Activated T-helper 1 cell treated with Interleukin-2 at 50 U/mL for 16 hours (primary cell): ENCODE measurements around the gene ETDB.
"Not testable (repeated sequence)": the region's sequence is repeated elsewhere in the genome, so short reads cannot be mapped to it uniquely, and the experiment has no call there.

ENCODE experiments used
- DNase-seq: peaks from one replicate; pipeline ENCODE4 v3.0.0-alpha.2; 2020; ENCODE audit warnings: low read depth

ETDB gene

DNA sequence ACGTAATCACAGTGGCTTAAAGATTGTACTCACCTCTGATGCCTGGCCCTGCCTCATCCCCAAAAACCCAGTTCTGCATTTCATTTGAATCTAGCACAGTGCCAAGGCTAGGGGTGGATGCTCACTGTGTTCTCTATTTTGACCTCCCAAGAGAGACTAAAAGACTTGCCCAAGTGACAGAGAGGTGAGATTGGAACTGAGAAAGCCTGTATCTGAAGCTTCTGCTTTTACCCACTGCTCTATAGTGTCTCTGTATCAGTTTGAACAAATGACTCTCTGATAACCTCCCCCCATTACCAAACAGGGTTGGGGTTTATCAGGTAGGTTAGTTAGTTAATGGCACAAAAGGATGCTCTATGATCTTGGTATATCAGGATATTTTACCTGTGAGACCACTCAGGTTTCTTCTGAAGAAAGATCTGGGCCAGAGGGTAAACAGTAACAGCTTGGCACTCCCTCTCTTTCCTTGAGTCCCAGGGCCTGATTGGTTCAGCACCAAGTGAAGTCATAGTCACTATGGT lies at the start of gene ETDB:
TSS of gene ETDB (minus strand) at position 471 of the 521 bp plus-strand sequence. CDS start 1,265 bp downstream, outside the sequence.
- DNase-seq = not testable (repeated sequence)

DNA sequence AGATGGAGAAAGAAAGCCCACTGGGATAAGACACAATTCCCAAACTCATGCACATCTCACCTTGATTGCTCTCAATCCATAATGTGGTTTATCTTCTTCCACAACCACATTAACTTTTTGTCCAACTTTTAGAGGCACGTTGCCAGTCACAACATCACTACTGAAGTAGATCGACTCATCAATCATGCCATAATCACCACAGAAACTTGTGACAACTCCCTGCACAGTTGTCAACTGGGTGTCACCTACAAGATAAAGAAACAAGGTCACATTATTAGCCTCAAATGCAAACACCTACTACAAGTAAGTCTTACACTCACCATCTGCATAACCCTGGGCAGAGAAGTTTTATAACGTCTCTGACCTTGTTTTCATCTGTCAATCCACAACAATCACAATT lies 49.2 kb upstream of the ETDB start:
- not testable (repeated sequence) for DNase-seq

DNA sequence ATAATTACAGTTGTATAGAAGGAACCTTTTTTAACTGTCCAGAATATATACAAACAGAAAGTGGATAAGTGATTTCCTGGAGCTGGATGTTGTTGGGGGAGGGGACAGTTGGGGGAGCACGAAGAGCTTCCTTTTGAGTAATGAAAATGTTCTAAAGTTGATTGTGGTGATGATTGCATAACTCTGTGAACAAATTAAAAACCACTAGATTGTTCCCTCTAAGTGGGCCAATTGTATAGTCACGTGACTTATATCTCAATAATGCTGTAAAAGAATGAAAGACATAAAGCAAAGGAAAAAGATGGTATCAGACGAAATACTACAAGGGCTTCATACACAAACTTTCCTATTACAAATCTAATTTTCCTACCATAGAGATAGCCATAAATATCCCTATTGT lies 48.2 kb upstream of the ETDB start:
- DNase-seq = no peak

DNA sequence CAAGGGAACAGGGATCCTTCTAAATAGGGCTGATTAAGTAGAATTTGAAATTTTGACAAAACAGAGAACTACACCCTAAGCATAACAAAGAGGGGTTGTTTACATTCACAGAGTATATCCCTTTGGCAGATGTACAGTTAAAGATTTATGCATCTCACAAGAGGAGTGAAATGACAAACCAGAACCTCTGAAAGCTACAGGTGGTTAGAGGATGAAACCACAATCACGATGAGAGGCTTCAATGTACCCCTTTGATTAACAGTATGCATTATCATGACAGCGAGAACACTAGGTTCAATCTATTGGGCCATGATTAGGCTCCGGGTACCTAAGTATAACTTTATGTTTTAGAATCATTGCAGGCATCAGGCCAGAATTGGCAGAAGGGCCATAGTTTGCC lies 34.4 kb upstream of the ETDB start:
- DNase-seq = not testable (repeated sequence)

DNA sequence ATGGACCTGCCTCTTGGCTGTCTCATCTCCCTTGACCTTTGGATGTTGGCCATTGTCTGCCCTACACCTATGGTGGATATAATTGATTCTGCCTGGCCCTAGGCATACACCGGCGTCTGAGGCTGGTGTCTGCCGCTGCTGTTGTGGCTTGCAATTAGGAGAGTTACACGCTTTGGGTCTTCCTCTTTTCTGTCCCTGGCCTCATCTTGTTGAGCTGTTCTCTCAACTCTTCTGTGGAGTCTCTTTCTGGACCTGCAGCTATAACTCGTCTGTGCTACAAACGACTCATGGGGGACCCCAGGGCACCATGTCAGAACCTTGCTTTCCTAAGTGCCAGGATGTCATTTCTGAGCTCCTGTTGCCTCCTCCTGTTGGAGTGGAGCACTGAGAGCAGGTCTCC lies 5.8 kb upstream of the ETDB start:
- DNase-seq = not testable (repeated sequence)

DNA sequence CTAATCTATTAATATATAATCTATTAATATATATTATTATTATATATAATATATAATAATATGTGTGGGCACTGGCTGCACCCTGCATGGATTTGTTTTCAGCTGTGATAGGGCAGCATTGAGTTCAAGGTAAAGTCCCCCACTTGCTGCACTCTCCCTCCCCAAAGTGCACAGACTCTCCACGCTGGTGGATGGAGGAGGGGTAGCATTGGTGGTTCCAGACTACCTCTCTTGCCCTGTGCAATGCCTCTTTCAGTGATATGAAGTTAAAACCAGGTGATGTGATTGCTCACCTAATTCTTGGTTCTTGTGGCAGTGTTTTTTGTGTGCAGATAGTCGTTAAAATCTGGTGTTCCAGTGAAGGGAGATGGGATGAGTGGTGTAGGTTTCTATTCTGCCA lies 4.3 kb downstream of the ETDB start:
- not testable (repeated sequence) for DNase-seq

DNA sequence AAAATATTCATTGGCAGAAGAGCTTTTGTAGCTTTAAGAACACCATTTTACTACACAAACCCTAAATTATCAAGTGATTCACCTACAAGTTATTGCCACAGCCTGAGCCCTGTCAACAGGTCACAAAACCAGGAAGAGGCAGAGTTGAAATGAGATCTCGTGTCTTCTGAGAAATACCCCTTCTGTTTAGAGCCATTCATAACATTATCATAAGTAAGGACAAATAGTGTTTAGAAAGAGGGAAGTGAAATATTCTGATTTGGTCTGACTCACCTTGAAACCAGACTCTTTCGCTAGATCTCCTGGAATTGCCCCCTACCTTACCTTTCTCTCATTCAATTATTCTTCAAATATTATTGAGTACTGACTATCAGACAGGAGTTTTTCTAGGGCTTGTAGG lies 5.9 kb downstream of the ETDB start:
- DNase-seq = no peak

DNA sequence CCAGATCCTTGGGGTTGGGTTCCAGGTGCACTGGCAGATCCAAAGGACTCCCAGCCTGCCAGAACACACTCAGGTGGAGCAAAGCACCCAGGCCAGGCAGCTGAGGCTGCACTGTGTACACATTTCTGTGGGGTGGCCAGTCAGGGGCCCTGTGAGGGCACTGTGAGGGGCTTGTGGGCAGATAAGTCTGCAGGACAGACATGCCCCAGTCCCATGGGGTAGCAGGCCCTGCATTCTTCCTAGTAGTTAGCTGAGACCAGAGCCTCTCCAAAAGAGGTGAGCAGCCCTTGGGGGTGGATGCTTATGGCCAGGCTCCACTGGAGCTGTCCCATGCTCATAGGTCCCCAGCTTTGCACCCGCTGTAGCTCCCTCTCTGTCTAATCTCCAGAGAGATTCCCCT lies 7.6 kb downstream of the ETDB start:
- DNase-seq = no peak

DNA sequence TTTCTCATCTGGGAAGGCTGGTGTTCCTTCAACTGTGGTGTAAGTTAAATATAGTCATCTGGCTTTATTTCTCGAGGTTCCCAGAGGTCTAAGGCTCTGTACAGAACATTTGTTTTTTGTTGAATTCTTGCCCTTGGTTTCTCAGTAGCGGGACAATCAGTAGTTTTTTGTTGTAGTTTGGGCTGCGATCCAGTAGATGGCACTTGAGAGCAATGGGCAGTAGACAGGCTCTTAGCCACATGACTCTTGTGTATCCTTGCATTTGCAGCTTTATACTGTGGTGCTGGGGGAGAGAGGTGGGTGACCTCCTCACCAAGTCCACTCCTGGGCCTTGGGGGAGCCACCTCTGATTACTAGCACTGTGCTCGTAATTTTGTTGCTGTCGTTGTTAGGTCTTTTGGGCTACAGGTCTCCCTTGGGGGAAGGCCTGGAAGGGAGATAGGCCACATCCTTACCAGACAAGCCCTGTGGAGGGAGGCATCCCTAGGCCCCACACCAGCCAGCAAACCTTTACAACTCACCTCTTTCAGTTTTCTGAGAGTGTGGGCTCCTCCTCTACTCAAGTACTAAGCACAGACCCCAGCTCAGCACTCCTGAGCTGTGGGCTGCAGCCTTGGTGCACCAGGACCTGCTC lies 8.1 kb downstream of the ETDB start:
- no peak for DNase-seq

DNA sequence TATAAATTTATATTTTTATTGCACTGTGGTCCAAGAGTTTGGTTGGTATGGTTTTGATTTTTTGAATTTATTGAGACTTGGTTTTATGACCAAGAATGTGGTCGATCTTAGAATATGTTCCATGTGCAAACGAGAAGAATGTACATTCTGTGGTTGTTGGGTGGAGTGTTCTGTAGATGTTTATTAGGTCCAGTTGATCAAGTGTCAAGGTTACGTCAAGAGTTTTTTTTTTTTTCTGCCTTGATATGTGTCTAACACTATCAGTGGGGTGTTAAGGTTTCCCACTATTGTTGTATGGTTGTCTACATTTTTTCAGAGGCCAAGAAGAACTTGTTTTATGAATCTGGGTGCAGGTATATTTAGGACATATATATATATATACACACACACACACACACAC lies 10.8 kb downstream of the ETDB start:
- DNase-seq = no peak

DNA sequence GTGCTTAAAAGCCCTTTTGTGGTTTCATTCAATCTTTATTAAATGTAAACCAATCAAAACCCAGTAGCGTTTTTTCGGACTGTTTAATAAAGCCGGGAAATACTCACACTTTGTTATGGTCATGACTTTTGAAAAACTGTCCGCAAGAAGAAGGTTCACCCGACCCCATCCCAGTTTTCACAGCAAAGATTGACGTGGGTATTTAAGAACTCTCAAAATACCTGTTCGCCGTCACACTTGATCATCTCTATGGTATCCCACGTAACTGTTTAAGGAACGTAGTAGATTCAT lies 20.9 kb downstream of the ETDB start:
- DNase-seq = no peak

DNA sequence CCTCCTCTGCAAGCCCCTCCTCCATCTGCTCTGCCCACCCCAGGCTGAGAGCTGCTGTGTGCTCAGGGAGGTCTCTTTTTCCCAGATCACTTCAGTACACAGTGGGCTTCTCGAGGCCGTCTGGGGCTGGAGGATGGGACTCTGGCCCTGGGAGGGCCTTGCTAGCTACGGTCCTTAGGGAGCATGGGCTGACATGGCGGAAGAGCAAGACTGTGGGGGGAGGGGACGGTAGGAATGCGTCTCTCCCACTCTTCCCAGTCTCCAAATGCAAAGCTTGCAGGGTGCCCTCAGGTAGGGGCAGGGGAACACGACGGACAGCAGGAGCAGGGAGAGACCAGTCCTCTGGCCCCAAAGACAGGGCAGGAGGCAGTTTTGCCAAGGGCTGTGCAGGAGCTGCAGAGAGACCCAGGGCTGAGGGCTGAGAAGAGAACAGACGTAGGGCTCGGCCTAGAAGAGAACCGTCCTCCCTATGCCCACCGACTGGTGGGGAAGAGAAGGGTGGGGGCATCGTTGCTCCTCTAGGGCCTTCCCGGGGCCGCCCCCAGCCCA lies 23.1 kb downstream of the ETDB start:
- DNase-seq = not testable (repeated sequence)

DNA sequence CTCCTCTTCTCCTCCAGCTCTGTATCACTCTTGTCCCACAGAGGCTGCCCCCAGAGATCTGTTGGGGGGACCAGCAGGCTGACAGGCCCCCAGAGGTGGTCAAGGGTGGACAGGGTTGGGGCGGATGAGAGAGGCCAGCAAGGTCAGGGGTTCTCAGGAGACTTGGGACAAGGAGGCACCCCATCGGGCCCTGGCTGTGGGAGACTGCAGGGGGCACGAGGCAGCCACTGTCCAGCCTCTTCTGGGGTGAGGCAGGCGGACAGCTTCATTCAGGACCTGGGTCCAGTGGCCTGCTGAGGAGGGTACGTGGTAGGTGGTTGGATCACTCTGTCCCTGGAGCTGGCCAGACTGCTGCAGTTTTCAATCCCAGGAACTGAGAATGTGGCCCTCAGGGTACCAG lies 24.6 kb downstream of the ETDB start:
- no peak for DNase-seq

DNA sequence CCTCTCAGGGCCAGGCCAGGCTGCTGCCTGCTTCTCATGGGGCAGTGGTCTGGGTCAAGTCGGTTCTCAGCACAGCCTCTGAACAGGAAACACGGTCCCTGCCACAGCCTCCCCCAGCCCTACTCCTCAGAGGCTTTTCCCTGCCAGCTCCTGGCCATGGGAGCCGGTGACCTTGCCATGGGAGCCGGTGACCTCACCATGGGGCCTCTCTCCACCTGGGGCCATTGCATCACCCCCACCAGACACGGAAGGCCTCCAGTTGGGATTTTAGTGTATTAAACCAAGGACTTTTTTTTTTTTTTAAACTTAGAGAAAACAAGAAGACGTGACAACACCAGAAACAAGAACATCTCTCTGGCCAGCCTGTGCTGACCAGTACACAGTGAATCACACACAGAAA lies 25.6 kb downstream of the ETDB start:
- no peak for DNase-seq

DNA sequence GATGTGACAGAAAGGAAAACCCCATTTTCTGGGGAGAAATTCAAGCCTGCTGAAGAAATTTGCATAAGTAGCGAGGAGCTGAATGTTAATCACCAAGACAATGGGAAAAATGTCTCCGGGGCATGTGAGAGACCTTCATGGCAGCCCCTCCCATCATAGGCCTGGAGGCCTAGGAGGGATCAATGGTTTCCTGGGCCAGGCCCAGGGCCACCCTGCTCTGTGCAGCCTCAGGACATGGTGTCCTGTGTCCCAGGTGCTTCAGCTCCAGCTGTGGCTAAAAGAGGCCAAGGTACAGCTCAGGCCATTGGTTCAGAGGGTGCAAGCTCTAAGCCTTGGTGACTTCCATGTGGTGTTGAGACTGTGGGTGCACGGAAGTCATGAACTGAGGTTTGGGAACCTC lies 31.2 kb downstream of the ETDB start:
- DNase-seq = no peak

DNA sequence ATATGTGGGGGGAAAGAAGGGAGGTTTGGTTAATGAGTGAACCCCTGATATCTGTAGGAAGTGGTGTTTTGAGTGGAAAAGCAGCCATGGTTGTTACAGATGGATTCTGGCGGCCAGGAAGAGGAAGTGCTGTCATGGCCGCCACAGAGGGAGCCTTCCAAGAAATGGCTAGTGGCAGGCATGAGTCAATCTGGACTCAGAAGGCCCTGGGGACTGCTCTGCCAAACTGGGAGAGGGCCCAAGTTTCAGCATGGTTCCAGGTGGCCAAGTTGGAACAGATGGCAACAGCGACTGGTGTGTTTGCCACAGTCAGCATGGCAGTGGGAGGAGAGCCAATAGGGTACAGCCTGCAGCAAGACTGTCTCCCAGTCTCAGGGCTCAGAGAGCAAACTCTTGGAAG lies 32.5 kb downstream of the ETDB start:
- no peak for DNase-seq

DNA sequence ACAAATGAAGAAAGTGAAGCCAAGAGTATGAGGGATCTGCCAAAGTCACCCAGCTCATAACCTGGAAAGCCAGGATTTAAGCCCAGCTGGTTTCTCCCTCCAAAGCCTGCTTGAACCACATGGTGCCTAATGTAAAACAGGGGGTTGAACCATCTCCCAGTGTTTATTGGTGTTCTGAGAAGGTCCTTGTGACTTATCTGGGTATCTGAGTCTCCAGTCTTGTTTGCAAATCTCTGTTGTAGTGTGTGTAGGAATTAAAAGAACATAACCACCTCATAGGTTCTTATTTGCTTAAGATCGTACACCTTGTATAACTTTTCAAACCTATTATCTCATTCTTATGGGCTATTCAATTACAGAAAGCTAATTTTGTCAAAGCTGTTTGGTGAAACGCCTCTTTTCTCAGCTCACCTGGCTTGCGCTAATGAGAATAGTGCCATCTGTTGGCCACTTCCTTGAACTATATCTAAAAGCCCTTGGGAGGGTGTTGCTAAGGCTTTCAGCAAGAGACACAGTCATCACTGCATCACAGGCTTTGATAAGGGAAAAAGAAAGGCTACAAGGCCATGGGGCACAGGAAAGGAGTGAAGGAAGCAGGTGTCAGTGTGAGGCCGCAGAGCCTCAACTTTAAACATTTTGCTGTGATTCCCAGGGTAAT lies 34.0 kb downstream of the ETDB start:
- DNase-seq = no peak

DNA sequence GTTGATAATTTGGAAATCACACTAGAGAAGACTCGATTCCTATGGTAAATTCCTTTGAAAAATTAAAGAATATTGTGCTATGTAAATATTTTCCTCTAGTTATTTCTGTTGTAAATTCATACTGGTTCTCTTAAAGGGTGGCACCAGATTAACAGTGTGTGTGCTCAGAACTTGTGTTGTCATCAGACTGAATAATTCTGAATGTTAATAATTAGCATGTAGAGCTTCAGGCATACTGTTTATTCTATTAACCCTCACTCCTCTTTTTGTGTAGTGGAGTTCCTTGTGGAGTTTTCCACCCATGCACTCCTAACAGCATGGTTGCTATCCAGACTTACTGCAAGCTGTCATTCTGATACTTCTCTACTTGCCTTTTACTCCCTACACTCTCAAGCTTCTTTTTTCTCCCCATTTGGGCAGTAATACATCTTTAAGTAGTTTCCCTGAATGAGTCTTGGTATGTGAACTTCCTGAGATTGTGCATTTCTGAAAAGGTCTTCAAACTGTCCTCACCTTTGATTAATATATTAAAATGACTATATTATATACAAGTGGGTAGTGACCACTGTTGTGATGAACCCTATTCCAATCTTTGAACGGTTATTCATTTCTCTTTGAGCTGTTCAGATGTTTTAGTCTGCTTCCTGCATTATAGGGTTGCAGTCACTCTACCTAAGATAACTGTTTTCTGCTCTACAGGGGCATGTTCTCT lies 38.5 kb downstream of the ETDB start:
- DNase-seq = no peak
